Kidney epithelial cell (primary cell): Measurements from ENCODE around the gene KIF9. TPM values are rescaled to one million over a fixed set of nuclear protein-coding genes. Genes with fewer than 3 reads are reported as not detected.

Experiments used
- DNase-seq: peaks from one replicate; pipeline ENCODE4 v3.0.0-alpha.2; 2010; ENCODE audit warnings: low read depth
- H3K27me3 ChIP-seq: 2 replicates; pipeline ENCODE4 v1.6.0; 2011; ENCODE audit warnings: low read length; ENCODE audit not compliant: control insufficient read depth, insufficient read depth
- H3K36me3 ChIP-seq: 2 replicates; pipeline ENCODE4 v1.5.1; 2011; ENCODE audit warnings: low read length; ENCODE audit not compliant: control insufficient read depth, insufficient read depth
- H3K4me3 ChIP-seq: 2 replicates; pipeline ENCODE4 v1.5.1; 2011; ENCODE audit warnings: low read depth, mild to moderate bottlenecking, control low read depth, low read length
- CTCF ChIP-seq: IDR thresholded peaks from 2 replicates; pipeline ENCODE4 v1.5.1; 2011; ENCODE audit warnings: mild to moderate bottlenecking, moderate library complexity, low read length, control low read depth, inconsistent platforms; ENCODE audit not compliant: insufficient read depth, poor library complexity, severe bottlenecking
- total RNA-seq: library from RNA; depleted of rRNA; stranded (reverse); fragments of >200 nt; gene quantifications from 2 replicates; pipeline ENCODE4 v1.2.3, GENCODE V29; 2015

The KIF9 gene
- total RNA-seq, 1 donor from 2014 or later, result 14.5 TPM

GRCh38 chr3:47238017-47238416 is 44.6 kb downstream of the KIF9 start:
- H3K27me3 ChIP-seq, result no peaks in the 10 kb centered on the region
- DNase-seq, result no peak
- H3K4me3 ChIP-seq, result no peak overlapping the region
- H3K36me3 ChIP-seq, result no peaks in the 10 kb centered on the region
- TF ChIP-seq CTCF, result no peak

DNA sequence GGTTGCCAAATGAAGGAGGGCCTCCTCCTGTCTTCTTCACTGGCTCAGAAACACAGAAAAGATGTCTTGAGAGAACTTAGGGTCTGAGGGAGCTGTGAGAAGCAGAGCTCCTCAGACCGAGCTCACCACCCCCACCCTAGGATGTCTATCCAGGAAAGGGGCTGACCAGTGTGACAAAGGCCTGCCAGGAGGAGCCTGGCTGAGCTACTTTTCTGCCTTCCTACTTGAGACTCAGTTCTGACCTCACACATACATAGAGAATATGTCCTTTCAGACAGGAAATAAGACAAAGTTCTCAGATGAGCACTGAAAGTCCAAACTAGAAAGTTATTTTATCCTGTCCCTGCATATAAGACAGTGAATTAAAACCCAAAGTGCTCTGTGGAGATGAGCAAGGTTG is 54.5 kb downstream of the KIF9 start:
- Histone ChIP-seq H3K4me3 (no peak overlapping the region), H3K36me3 (no peaks in the 10 kb centered on the region), H3K27me3 (no peaks in the 10 kb centered on the region)
- no peak for TF ChIP-seq CTCF
- DNase-seq, result no peak

- no peak overlapping the region for H3K4me3 ChIP-seq
- no peak for DNase-seq
- no peaks in the 10 kb centered on the region for H3K36me3 ChIP-seq
- no peak for TF ChIP-seq CTCF
- no peaks in the 10 kb centered on the region for H3K27me3 ChIP-seq
These were observed 54.9 kb downstream of the KIF9 start for GRCh38 chr3:47227678-47228077.

GRCh38 chr3:47225310-47225906 is 57.2 kb downstream of the KIF9 start:
- Histone ChIP-seq H3K36me3 (no peaks in the 10 kb centered on the region), H3K27me3 (no peaks in the 10 kb centered on the region), H3K4me3 (no peak overlapping the region)
- TF ChIP-seq CTCF, result no peak
- no peak for DNase-seq

DNA sequence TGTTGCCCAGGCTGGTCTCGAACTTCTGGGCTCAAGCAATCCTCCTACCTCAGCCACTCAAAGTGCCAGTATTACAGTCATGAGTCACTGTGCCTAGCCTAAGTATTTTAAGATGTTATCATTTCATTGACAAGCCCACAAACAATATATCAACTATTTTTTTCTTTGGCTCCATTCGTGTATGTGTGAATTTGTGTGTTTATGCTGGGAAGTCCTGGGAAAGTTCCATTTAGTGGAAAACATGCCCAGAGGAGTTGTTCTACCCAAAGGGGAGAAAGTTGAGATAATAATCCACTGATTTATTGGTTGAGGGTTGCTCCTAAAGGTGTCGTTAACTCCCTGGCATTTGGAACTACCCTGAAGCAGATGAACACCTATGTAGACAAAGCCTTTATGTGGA is 58.8 kb downstream of the KIF9 start:
- no peak overlapping the region for H3K4me3 ChIP-seq
- H3K36me3 ChIP-seq, result peaks cover 1% of the 10 kb centered on the region
- no peak for DNase-seq
- TF ChIP-seq CTCF, result no peak
- H3K27me3 ChIP-seq, result no peaks in the 10 kb centered on the region

- Histone ChIP-seq H3K36me3 (peaks cover 1% of the 10 kb centered on the region), H3K4me3 (no peak overlapping the region), H3K27me3 (no peaks in the 10 kb centered on the region)
- TF ChIP-seq CTCF, result no peak
- DNase-seq, result no peak
These were observed 60.8 kb downstream of the KIF9 start for GRCh38 chr3:47221798-47222197.
